MCF 10A (cell line): ENCODE results near the gene ZNF362. TPM values are rescaled to one million over a fixed set of nuclear protein-coding genes. Genes with fewer than 3 reads are reported as not detected.

ENCODE experiments used
- BruUV-seq: library from RNA; stranded (reverse); fragments of 400-500 nt; replicated peaks from 2 replicates; lab custom pipeline; 2021; lab: Mats Ljungman, UMichigan
- CTCF ChIA-PET: fragments of 300-600 bp; sonication (Branson Sonifier 250); formaldehyde crosslinking; extraction: SDS; loops from one replicate; lab custom pipeline; 2021; ENCODE audit warnings: antibody characterized with exemption, inconsistent platforms; lab: Yijun Ruan, JAX
- POLR2A ChIA-PET: fragments of 300-600, 350-650 bp; sonication (Branson Sonifier 250); formaldehyde crosslinking; extraction: SDS; loops from one replicate; lab custom pipeline; 2020; ENCODE audit warnings: antibody characterized with exemption, inconsistent platforms; lab: Yijun Ruan, JAX
- DNase-seq: peaks from one replicate; pipeline ENCODE4 v3.0.0-alpha.2; 2018; ENCODE audit not compliant: unreplicated experiment
- H3K27ac Mint-ChIP-seq: one replicate; pipeline ENCODE4 v1.8.0; 2022; ENCODE audit warnings: mild to moderate bottlenecking, low read depth, mixed read lengths; ENCODE audit not compliant: unreplicated experiment
- H3K27me3 Mint-ChIP-seq: one replicate; pipeline ENCODE4 v1.8.0; 2022; ENCODE audit warnings: mixed read lengths; ENCODE audit not compliant: insufficient read depth, unreplicated experiment
- H3K36me3 Mint-ChIP-seq: one replicate; pipeline ENCODE4 v1.8.0; 2022; ENCODE audit warnings: mild to moderate bottlenecking, moderate library complexity, mixed read lengths; ENCODE audit not compliant: insufficient read depth, unreplicated experiment
- H3K4me1 Mint-ChIP-seq: one replicate; pipeline ENCODE4 v1.8.0; 2022; ENCODE audit warnings: mixed read lengths; ENCODE audit not compliant: insufficient read depth, unreplicated experiment
- H3K4me3 Mint-ChIP-seq: one replicate; pipeline ENCODE4 v1.8.0; 2022; ENCODE audit warnings: mild to moderate bottlenecking, moderate library complexity, mixed read lengths; ENCODE audit not compliant: unreplicated experiment
- H3K9me3 Mint-ChIP-seq: one replicate; pipeline ENCODE4 v1.8.0; 2022; ENCODE audit warnings: mixed read lengths; ENCODE audit not compliant: unreplicated experiment
- intact Hi-C: fragments of 100-400 bp; cut with micrococcal nuclease; formaldehyde crosslinking; loops from 2 replicates; pipeline ENCODE4 v1.14.1; 2022
- total RNA-seq: library from RNA; stranded (reverse); gene quantifications from 2 replicates; pipeline ENCODE4 v1.2.3, GENCODE V29; 2022
- TF ChIP-seq, protein P1 (sequence below): fragments of 200-600 bp; IDR thresholded peaks from one replicate; pipeline ENCODE4 v1.8.0; 2022; ENCODE audit warnings: antibody characterized with exemption, mild to moderate bottlenecking; ENCODE audit not compliant: unreplicated experiment

Gene ZNF362
- total RNA-seq, 1 experiment from 2014 or later, result 15.8 TPM

DNA sequence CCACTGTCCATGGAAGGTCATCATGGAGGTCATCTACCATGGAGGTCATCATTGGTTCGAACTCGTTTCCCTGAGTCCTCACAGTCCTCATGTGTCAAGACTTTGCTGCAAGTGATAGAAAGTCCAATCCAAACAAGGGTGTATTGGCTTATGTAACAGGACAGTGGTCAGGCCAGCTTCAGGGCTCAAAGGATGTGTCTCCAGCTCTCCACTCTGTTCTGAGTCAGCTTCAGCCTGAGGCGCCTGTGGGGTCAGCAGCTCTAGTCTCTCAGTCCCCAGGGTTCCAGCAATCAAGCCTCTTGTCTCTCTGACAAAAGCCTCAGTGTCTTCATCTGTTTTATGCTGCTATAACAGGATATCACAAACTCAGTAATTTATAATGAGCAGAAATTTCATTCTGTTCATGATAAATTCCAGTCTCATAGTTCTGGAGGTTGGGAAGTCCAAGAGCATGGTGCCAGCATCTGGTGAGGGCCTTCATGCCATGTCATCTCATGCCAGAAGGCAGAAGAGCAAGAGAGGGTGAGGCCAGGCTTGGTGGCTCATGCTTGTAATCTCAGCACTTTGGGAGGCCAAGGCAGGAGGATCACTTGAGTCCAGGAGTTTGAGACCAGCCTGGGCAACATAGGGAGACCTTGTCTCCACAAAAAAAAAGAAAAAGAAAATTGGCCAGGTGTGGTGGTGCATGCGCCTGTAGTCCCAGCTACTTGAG, 45.1 kb downstream of the ZNF362 start:
- BruUV-seq, result no TSS peak
- no peak overlapping the region for H3K4me3 Mint-ChIP-seq
- no peaks in the 10 kb centered on the region for H3K4me1 Mint-ChIP-seq
- DNase-seq, result no peak
- H3K27me3 Mint-ChIP-seq, result no peaks in the 10 kb centered on the region
- intact Hi-C loops, result no loop called here
- H3K9me3 Mint-ChIP-seq, result no peaks in the 10 kb centered on the region
- ChIA-PET POLR2A (interaction anchor here (0.7 to 0.8 kb wide), 2 partner anchors 39 to 65 kb away, joined by 3 to 4 read pairs; no protein-coding TSS in a partner anchor), CTCF (interaction anchor here (1.1 to 11.9 kb wide), 2 partner anchors 50 to 168 kb away, joined by 3 to 152 read pairs; partner anchors contain the start of gene ZSCAN20)
- no peak overlapping the region for H3K27ac Mint-ChIP-seq
- TF ChIP-seq, protein P1, sequence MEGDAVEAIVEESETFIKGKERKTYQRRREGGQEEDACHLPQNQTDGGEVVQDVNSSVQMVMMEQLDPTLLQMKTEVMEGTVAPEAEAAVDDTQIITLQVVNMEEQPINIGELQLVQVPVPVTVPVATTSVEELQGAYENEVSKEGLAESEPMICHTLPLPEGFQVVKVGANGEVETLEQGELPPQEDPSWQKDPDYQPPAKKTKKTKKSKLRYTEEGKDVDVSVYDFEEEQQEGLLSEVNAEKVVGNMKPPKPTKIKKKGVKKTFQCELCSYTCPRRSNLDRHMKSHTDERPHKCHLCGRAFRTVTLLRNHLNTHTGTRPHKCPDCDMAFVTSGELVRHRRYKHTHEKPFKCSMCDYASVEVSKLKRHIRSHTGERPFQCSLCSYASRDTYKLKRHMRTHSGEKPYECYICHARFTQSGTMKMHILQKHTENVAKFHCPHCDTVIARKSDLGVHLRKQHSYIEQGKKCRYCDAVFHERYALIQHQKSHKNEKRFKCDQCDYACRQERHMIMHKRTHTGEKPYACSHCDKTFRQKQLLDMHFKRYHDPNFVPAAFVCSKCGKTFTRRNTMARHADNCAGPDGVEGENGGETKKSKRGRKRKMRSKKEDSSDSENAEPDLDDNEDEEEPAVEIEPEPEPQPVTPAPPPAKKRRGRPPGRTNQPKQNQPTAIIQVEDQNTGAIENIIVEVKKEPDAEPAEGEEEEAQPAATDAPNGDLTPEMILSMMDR, result no peak
- peaks cover 22% of the 10 kb centered on the region for H3K36me3 Mint-ChIP-seq

GRCh38 chr1:33302325-33302724, 46.0 kb downstream of the ZNF362 start:
- Mint-ChIP-seq H3K4me1 (no peaks in the 10 kb centered on the region), H3K4me3 (no peak overlapping the region), H3K27ac (no peak overlapping the region), H3K9me3 (no peaks in the 10 kb centered on the region), H3K27me3 (no peaks in the 10 kb centered on the region), H3K36me3 (peaks cover 16% of the 10 kb centered on the region)
- no TSS peak for BruUV-seq
- DNase-seq, result no peak
- CTCF ChIA-PET, result interaction anchor here (11.9 kb wide), 1 partner anchor 167 kb away, joined by 152 read pairs; the partner anchor contains the start of gene ZSCAN20
- POLR2A ChIA-PET, result interaction anchor here (1.1 to 1.5 kb wide), 2 partner anchors 37 to 49 kb away, joined by 4 to 5 read pairs; no protein-coding TSS in a partner anchor
- intact Hi-C loops, result no loop called here
- TF ChIP-seq, protein P1, result no peak

- no TSS peak for BruUV-seq
Observed at GRCh38 chr1:33305016-33305415, 48.7 kb downstream of the ZNF362 start.

More at GRCh38 chr1:33305016-33305415, 48.7 kb downstream of the ZNF362 start:
- POLR2A ChIA-PET, result no interaction called here
- Mint-ChIP-seq H3K4me1 (no peaks in the 10 kb centered on the region), H3K27ac (no peak overlapping the region), H3K9me3 (no peaks in the 10 kb centered on the region), H3K36me3 (peaks cover 6% of the 10 kb centered on the region), H3K4me3 (no peak overlapping the region), H3K27me3 (no peaks in the 10 kb centered on the region)
- DNase-seq, result no peak
- TF ChIP-seq, protein P1, result no peak
- CTCF ChIA-PET, result interaction anchor here (2.5 kb wide), 1 partner anchor 9 kb away, joined by 32 read pairs; no protein-coding TSS in a partner anchor
- intact Hi-C loops, result no loop called here
